ENCODE data around the gene PRPF31.
"Not testable (repeated sequence)": the region's sequence is repeated elsewhere in the genome, so short reads cannot be mapped to it uniquely, and the experiment has no call there.

The PRPF31 gene, protein sequence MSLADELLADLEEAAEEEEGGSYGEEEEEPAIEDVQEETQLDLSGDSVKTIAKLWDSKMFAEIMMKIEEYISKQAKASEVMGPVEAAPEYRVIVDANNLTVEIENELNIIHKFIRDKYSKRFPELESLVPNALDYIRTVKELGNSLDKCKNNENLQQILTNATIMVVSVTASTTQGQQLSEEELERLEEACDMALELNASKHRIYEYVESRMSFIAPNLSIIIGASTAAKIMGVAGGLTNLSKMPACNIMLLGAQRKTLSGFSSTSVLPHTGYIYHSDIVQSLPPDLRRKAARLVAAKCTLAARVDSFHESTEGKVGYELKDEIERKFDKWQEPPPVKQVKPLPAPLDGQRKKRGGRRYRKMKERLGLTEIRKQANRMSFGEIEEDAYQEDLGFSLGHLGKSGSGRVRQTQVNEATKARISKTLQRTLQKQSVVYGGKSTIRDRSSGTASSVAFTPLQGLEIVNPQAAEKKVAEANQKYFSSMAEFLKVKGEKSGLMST

GRCh38 chr19:54115109-54116063 lies at the start of gene PRPF31, which contains the start of gene TFPT:
PRPF31 (plus strand) TSS chr19:54115754; CDS start chr19:54118279, 2,525 bp downstream.
TFPT (minus strand) TSS chr19:54115657; CDS start chr19:54115269, 388 bp downstream.
- DNase-seq (ENCODE audit: low read depth in 2 of 2): peak; percentile 94 to 97

- DNase-seq (ENCODE audit: low read depth in 2 of 2): no peak
These were observed 46.1 kb upstream of the PRPF31 start for GRCh38 chr19:54069470-54069869.

GRCh38 chr19:54073829-54074228 lies 41.7 kb upstream of the PRPF31 start:
- DNase-seq (ENCODE audit: low read depth in 2 of 2): no peak

GRCh38 chr19:54074851-54075250 lies 40.7 kb upstream of the PRPF31 start:
- no peak for DNase-seq (ENCODE audit: low read depth in 2 of 2)

- no peak for DNase-seq (ENCODE audit: low read depth in 2 of 2)
These were observed 38.2 kb upstream of the PRPF31 start for GRCh38 chr19:54077334-54077733.

- DNase-seq (ENCODE audit: low read depth in 2 of 2): no peak
These were observed 34.5 kb upstream of the PRPF31 start, which contains the start of gene TARM1 for GRCh38 chr19:54081032-54081431. TARM1 (minus strand) TSS chr19:54081365; CDS start chr19:54081340, 25 bp downstream.

GRCh38 chr19:54084410-54084809 lies 31.1 kb upstream of the PRPF31 start:
- DNase-seq (ENCODE audit: low read depth in 2 of 2): no peak

- no peak for DNase-seq (ENCODE audit: low read depth in 2 of 2)
These were observed 21.0 kb upstream of the PRPF31 start for GRCh38 chr19:54094426-54095000.

- no peak for DNase-seq (ENCODE audit: low read depth in 2 of 2)
These were observed 20.3 kb upstream of the PRPF31 start for GRCh38 chr19:54095136-54095858.

- DNase-seq (ENCODE audit: low read depth in 2 of 2): not testable (repeated sequence)
These were observed 19.5 kb upstream of the PRPF31 start for GRCh38 chr19:54095859-54096616.

DNA sequence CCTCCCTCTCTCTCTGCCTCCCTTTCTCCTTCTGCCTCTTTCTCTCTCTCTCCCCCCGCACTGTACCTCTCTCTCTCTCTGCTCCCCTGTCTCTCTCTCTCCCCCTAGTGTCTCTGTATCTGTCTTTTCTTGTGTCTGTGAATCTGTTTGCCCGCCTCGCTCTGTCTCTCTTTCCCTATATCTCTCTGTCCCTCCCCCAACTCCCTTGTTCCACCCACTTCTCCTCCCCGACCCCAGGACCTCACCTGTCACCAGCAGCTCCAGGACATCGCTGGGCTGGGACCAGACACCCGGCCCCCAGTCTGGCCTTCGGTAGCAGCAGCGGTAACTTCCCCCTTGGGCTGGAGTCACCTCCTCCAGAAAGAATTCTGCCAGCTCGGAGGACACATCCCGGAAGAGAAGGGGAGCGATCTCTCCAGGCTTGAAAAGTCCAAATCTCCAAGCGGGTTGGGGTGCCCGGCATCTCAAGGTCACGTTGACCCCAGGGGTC lies 18.9 kb upstream of the PRPF31 start:
- DNase-seq (ENCODE audit: low read depth in 2 of 2): no peak

- no peak for DNase-seq (ENCODE audit: low read depth in 2 of 2)
These were observed 16.2 kb upstream of the PRPF31 start for GRCh38 chr19:54099190-54099902.

GRCh38 chr19:54099903-54100255 lies 15.7 kb upstream of the PRPF31 start:
- DNase-seq (ENCODE audit: low read depth in 2 of 2): not testable (repeated sequence)

- no peak for DNase-seq (ENCODE audit: low read depth in 2 of 2)
These were observed 15.0 kb upstream of the PRPF31 start, which contains the start of gene OSCAR for GRCh38 chr19:54100561-54100960. OSCAR (minus strand) TSS chr19:54100803; CDS start chr19:54100792, 11 bp downstream.

- peak; percentile 95 to 97 for DNase-seq (ENCODE audit: low read depth in 2 of 2)
These were observed 13.0 kb upstream of the PRPF31 start, which contains the start of gene NDUFA3 for GRCh38 chr19:54102421-54103169. NDUFA3 (plus strand) TSS chr19:54102855; CDS start chr19:54102879, 24 bp downstream.

DNA sequence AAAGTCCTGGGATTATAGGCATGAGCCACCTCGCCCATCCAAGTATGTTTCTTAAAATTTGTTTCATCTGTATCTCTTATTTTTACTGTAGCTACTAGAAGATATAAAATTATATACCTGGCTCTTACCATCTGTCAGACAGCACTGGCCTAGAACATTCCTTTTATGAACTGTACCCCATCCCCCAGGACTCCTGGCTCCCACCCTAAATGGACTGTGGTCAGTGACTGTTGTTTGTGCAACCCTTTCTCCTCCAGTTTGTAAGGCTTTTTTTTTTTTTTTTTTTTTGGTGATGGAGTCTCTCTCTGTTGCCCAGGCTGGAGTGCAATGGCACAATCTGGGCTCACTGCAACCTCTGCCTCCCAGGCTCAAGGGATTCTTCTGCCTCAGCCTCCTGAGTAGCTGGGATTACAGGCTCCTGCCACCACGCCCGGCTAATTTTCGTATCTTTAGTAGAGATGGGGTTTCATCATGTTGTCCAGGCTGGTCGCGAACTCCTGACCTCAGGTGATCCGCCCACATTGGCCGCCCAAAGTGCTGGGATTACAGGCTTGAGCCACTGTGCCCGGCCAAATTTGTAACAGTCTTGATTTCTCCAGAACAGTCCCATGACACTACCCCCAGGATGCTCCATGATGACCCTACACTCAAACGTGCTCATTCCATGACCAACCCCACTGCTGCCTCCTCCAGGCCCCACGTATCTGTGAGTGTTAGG lies 10.4 kb upstream of the PRPF31 start:
- DNase-seq (ENCODE audit: low read depth in 2 of 2): no peak

GRCh38 chr19:54105796-54106195 lies 9.8 kb upstream of the PRPF31 start:
- no peak for DNase-seq (ENCODE audit: low read depth in 2 of 2)

DNA sequence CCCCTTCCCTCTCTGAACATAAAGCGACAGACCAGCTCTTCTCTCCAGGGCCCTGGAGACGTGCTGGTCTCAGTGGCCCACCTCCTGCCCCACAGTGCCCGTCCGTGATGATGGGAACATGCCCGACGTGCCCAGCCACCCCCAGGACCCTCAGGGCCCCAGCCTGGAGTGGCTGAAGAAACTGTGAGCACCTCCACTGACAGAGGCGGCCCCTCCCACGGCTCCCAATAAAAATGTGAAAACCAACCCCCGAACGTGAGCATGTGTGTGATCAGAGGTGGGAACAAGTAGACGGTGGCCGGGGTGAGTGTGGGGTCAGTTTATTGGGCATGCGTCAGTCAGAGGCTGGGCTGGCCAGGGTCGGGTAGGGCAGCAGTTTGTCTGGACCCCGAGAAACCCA lies 8.8 kb upstream of the PRPF31 start:
- DNase-seq (ENCODE audit: low read depth in 2 of 2): no peak

All from fibroblast of skin of left biceps (primary cell).